Measurements from ENCODE around the gene IL1B.

DNA sequence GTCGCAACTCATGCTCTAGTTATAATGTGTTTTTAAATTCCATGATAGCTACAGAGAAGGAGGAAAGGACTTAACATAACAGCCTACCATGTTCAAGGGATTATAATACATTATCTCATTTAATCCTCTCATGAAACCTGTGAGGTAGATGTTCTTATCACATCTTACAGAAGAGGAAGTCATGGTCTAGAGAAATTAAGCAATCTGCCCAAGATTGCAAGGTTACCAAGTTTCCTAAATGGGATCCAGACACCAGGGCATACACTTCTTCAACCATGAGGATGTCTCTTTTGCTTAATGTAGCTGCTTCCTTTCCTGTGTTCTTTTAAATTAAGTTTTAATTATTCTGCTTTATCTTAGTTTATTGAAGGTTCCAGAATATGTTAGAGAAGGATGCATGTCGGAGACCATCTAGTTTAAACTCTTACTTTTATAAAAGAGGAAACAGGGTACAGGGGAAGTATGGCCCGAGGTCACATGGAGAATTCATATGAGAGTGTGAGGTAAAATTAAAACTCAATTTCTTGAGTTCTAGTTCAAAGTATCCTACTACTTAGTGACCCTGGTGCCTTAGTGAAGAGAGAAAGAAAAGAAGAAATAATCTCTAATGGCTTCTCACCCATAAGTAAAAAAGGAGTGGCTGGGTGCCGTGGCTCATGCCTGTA lies 48.7 kb downstream of the IL1B start:
- TF ChIP-seq, protein P1, sequence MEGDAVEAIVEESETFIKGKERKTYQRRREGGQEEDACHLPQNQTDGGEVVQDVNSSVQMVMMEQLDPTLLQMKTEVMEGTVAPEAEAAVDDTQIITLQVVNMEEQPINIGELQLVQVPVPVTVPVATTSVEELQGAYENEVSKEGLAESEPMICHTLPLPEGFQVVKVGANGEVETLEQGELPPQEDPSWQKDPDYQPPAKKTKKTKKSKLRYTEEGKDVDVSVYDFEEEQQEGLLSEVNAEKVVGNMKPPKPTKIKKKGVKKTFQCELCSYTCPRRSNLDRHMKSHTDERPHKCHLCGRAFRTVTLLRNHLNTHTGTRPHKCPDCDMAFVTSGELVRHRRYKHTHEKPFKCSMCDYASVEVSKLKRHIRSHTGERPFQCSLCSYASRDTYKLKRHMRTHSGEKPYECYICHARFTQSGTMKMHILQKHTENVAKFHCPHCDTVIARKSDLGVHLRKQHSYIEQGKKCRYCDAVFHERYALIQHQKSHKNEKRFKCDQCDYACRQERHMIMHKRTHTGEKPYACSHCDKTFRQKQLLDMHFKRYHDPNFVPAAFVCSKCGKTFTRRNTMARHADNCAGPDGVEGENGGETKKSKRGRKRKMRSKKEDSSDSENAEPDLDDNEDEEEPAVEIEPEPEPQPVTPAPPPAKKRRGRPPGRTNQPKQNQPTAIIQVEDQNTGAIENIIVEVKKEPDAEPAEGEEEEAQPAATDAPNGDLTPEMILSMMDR (IDR thresholded peaks at IDR 0.05): no peak
- TF ChIP-seq POLR2A (IDR thresholded peaks at IDR 0.05): no peak

All from uterus (tissue), 2 donors.